Measurements from ENCODE around the gene SERPINA1. TPM values are rescaled to one million over a fixed set of nuclear protein-coding genes. Genes with fewer than 3 reads are reported as not detected.

The SERPINA1 gene
- total RNA-seq, 4 donors from 2014 or later: 102 to 1,757 (median 637) TPM

DNA sequence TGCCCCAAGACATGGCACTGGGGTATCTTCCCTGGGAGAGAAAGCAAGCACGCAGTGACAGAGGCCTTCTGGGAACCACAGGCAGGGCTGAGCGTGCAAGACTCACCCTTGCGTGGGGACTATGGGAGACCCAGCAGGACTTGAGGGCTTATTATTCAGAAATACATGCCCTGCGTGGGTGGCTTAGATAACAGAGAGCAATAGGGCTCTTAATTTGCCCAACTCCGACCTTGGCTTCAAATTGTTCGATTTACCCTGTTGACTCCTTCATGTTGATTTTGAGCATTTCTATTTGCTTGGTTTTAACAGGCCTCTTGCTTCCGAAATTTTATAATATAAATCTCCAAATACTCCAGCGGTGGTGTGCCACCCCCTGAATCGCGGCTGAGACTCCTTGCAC lies 5.1 kb upstream of the SERPINA1 start:
- Histone ChIP-seq H3K36me3 (no peaks in the 10 kb centered on the region), H3K27ac (no peak overlapping the region), H3K4me1 (peaks cover 0 to 17% (median 0%) of the 10 kb centered on the region in 4 donors), H3K27me3 (no peaks in the 10 kb centered on the region), H3K4me3 (no peak overlapping the region), H3K9me3 (no peaks in the 10 kb centered on the region)
- DNase-seq: no peak
- TF ChIP-seq, protein P1, sequence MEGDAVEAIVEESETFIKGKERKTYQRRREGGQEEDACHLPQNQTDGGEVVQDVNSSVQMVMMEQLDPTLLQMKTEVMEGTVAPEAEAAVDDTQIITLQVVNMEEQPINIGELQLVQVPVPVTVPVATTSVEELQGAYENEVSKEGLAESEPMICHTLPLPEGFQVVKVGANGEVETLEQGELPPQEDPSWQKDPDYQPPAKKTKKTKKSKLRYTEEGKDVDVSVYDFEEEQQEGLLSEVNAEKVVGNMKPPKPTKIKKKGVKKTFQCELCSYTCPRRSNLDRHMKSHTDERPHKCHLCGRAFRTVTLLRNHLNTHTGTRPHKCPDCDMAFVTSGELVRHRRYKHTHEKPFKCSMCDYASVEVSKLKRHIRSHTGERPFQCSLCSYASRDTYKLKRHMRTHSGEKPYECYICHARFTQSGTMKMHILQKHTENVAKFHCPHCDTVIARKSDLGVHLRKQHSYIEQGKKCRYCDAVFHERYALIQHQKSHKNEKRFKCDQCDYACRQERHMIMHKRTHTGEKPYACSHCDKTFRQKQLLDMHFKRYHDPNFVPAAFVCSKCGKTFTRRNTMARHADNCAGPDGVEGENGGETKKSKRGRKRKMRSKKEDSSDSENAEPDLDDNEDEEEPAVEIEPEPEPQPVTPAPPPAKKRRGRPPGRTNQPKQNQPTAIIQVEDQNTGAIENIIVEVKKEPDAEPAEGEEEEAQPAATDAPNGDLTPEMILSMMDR (IDR thresholded peaks at IDR 0.05): no peak
- no peak for TF ChIP-seq POLR2A (IDR thresholded peaks at IDR 0.05)

DNA sequence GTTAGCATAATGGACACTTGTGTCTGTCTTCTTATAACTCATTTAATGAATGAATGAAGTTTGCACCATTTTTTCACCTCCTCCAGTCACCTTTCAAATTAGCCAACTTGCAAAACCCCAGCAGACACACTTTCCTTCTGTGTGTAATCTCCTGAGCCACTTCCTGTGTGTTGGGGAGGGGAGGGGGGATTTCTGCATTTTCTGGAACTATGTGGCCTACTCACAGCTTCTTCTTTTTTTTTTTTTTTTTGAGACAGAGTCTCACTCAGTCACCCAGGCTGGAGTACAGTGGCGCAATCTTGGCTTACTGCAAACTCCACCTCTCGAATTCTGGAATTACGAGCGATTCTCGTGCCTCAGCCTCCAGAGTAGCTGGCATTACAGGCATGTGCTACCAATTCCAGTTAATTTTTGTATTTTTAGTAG lies 4.1 kb upstream of the SERPINA1 start:
- Histone ChIP-seq H3K27me3 (no peaks in the 10 kb centered on the region), H3K9me3 (no peaks in the 10 kb centered on the region), H3K27ac (no peak overlapping the region), H3K4me3 (no peak overlapping the region), H3K36me3 (no peaks in the 10 kb centered on the region), H3K4me1 (peaks cover 0 to 19% (median 0%) of the 10 kb centered on the region in 4 donors)
- TF ChIP-seq POLR2A (IDR thresholded peaks at IDR 0.05): no peak
- TF ChIP-seq, protein P1 (IDR thresholded peaks at IDR 0.05): no peak
- peak in 1 of 3 donors; percentile 19 for DNase-seq

DNA sequence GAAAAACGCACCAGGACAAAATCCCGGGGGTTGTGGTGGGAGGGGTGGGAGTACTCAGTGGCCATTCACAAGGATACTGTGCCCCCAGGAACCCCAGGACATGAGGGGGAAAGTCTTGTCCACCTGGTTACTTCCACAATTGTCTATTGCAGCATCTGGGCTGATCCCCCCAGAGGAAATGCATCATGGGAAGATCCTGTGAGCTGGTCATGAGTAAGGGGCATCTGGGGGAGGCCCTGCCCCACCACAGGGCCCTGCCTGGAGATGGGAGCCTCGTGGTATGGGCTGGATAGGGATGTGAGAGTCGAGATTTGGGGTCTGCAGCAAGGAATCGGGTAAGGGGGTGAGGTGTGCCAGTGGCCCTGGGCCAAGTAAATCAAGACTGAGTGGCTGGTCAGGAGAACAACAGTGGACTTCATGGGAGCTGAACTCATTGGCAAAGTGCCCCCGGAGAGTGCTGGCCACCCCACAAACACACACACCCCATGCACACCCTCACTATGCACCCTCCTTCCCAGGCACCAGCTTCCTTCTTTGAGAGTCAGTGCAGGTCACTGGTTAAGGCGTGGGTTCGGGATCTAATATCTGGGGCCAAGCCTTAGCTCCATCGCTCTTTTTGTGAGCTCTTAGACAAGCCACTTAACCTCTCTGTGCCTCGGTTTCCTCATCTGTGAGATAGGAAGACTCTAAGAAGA lies 3.0 kb upstream of the SERPINA1 start:
- TF ChIP-seq POLR2A (IDR thresholded peaks at IDR 0.05): no peak
- TF ChIP-seq, protein P1 (IDR thresholded peaks at IDR 0.05): no peak
- no peaks in the 10 kb centered on the region for H3K9me3 ChIP-seq
- H3K27ac ChIP-seq: peak overlapping the region in 3 of 4 donors; percentile 31 to 87 (median 82)
- no peak overlapping the region for H3K4me3 ChIP-seq
- DNase-seq: no peak
- H3K27me3 ChIP-seq: no peaks in the 10 kb centered on the region
- H3K4me1 ChIP-seq: peaks cover 0 to 26% (median 0%) of the 10 kb centered on the region in 4 donors
- no peaks in the 10 kb centered on the region for H3K36me3 ChIP-seq

DNA sequence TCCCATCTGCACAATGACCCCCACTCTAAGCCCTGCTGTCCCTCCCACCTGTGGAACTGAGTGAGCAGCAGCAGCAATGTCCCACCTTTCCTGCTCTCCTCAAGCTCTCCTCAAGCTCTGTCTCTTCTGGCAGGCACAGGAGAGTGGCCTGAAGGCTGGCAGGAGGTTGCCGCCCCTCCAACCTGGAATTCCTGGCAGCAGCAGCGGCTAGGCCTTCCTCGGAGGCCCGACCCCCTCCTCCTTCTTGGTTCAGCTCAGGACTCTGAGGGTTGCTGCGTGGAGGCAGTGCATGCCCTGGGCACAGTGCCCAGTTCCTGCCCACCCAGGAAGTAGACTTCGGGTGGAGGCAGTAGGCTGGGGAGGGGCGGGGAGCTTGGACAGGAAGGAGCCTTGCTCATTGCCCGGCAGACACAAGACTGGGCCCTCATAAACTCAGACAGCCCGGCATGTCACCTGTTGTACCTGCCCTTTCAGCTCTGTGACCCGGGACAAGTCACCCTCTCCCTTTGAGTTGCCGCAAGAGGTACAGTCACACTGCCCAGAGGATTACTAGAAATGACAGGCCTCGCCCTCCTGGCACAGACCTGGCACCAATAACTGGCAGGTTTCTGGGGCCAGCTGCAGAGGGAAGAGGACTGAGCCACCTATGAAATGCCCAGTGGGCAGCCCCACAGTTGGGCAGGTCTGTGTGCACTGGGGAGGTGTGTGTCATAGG lies 2.1 kb upstream of the SERPINA1 start:
- peak in 2 of 3 donors; percentile 91 for DNase-seq
- Histone ChIP-seq H3K27ac (peak overlapping the region in 3 of 4 donors; percentile 50 to 87 (median 82)), H3K36me3 (no peaks in the 10 kb centered on the region), H3K4me3 (peak overlapping the region in 2 of 4 donors; percentile 43 to 47), H3K27me3 (no peaks in the 10 kb centered on the region), H3K9me3 (no peaks in the 10 kb centered on the region), H3K4me1 (peaks cover 0 to 34% (median 0%) of the 10 kb centered on the region in 4 donors)
- TF ChIP-seq, protein P1 (IDR thresholded peaks at IDR 0.05): no peak
- TF ChIP-seq POLR2A (IDR thresholded peaks at IDR 0.05): peak in 1 of 2 donors; percentile 36

DNA sequence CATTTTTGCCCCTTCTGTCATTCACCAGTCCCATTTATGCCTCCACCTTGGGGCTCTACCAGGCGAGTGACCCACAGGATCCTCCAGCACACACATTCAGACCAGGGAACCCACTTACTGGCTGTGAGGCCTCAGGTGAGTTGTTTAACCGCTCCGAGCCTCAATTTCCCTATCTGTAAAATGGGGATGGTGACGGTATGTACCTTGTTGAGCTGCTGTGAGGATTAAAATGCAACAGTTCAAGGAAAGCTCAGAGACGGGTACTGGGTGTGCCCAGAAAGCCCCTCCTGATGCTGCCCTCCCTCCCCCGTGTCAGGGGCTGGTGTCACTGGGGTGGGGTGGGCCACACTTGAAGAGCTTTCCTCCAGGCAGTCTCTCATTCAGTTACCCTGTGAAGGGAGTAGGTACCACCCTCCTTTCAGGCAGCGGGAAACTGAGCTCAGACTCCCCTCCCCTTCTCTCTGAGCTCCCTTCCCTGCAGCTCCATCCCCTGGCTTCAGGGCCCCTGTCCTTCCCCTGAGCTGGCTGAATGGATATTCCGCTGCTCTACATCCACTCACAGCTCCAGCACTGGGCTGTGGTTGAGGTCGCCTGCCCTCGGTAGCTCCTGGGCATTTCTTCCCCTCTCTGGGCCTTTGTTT lies 1.4 kb upstream of the SERPINA1 start:
- Histone ChIP-seq H3K4me3 (peak overlapping the region in 2 of 4 donors; percentile 43 to 47), H3K36me3 (no peaks in the 10 kb centered on the region), H3K27ac (peak overlapping the region in 3 of 4 donors; percentile 50 to 87 (median 82))

More for the DNA sequence above, 1.4 kb upstream of the SERPINA1 start:
- no peak for DNase-seq
- no peaks in the 10 kb centered on the region for H3K27me3 ChIP-seq
- H3K4me1 ChIP-seq: peaks cover 0 to 41% (median 0%) of the 10 kb centered on the region in 4 donors
- TF ChIP-seq POLR2A (IDR thresholded peaks at IDR 0.05): no peak
- TF ChIP-seq, protein P1 (IDR thresholded peaks at IDR 0.05): no peak
- no peaks in the 10 kb centered on the region for H3K9me3 ChIP-seq

Data from Peyer's patch (tissue), 4 donors.